ENCODE measurements around the gene LIG4. TPM values are rescaled to one million over a fixed set of nuclear protein-coding genes. Genes with fewer than 3 reads are reported as not detected.

The LIG4 gene
- total and polyA plus RNA-seq, 2 of the 4 experiments (the other 2 are of a cell fraction): 5.0 to 7.2 TPM

- H2AK9ac ChIP-seq (replicated peaks; ENCODE audit: low read depth, low read length, poor library complexity): no peak overlapping the region
- no peaks in the 10 kb centered on the region for H3K27me3 ChIP-seq (ENCODE audit: control insufficient read depth, insufficient read depth, low read length)
- no peaks in the 10 kb centered on the region for H3K9me3 ChIP-seq (ENCODE audit: control insufficient read depth, insufficient read depth, low read length)
- H3K9me1 ChIP-seq (ENCODE audit: insufficient read depth, low read length): no peaks in the 10 kb centered on the region; the same call in 1 of the 2 replicates
- H3K4me3 ChIP-seq (ENCODE audit: insufficient read depth, low read depth, low read length): no peak overlapping the region
- no peak overlapping the region for H3K23ac ChIP-seq (ENCODE audit: low read depth, low read length)
- no peak overlapping the region for H4K5ac ChIP-seq (ENCODE audit: low read depth, low read length)
- POLR2A ChIA-PET (ENCODE audit: unreplicated experiment): no interaction called here
- dilution Hi-C loops (cut with HindIII; ENCODE audit: low sequenced_read_pairs, unreplicated experiment) (no loop called here), in situ Hi-C loops (cut with MboI; ENCODE audit: low sequenced_read_pairs) (no loop called here), intact Hi-C loops (cut with micrococcal nuclease) (loop anchor here (2.0 to 5.0 kb wide), 2 partner anchors 281 to 671 kb away; no protein-coding TSS in a partner anchor)
- peaks cover 8% of the 10 kb centered on the region; the same call in 1 of the 2 replicates for H3K4me1 ChIP-seq (ENCODE audit: control insufficient read depth, insufficient read depth, low read length)
- BruUV-seq (replicated peaks): no TSS peak
- H2AK5ac ChIP-seq (ENCODE audit: low read depth, low read length): no peak overlapping the region
- H3K56ac ChIP-seq (ENCODE audit: extremely low read depth, insufficient read depth, low read length): no peak overlapping the region
- H2BK5ac ChIP-seq (ENCODE audit: low read depth, low read length, poor library complexity, severe bottlenecking): no peak overlapping the region
- WGBS, 2 experiments (ENCODE audit: extremely low coverage in 2 of 2, insufficient read length in 1 of 2): 17% methylated on average over 1 of the region's 1 CpG; no CpG with 5 or more reads in 1 of the 2 experiments
- no peak overlapping the region for H2BK120ac ChIP-seq (ENCODE audit: low read depth, low read length)
- no peak overlapping the region for H3K18ac ChIP-seq (ENCODE audit: low read depth, low read length)
- no peak overlapping the region for H3K4ac ChIP-seq (ENCODE audit: low read depth, low read length)
- no peak overlapping the region for H2AFZ ChIP-seq (replicated peaks; ENCODE audit: low read length, poor library complexity)
- no peak overlapping the region for H3K9ac ChIP-seq (ENCODE audit: low read depth, low read length)
- no peak overlapping the region for H2BK20ac ChIP-seq (ENCODE audit: low read depth, low read length)
- peaks cover 28 to 39% of the 10 kb centered on the region in 2 experiments for H3K79me1 ChIP-seq (ENCODE audit: low read depth in 1 of 2, low read length in 2 of 2)
- CTCF ChIA-PET: no interaction called here
- H3K36me3 ChIP-seq (ENCODE audit: control insufficient read depth, insufficient read depth, low read length): no peaks in the 10 kb centered on the region
- H4K20me1 ChIP-seq (ENCODE audit: insufficient read depth, low read length): peaks cover 21% of the 10 kb centered on the region; the same call in 1 of the 2 replicates
- H3K27ac ChIP-seq (ENCODE audit: insufficient read depth, low read length): no peak overlapping the region
- no peak overlapping the region for H2BK15ac ChIP-seq (ENCODE audit: low read depth, low read length)
- DNase-seq (no peak), ATAC-seq (ENCODE audit: low read depth) (no peak)
- TF ChIP-seq POLR2A (IDR thresholded peaks at IDR 0.05; ENCODE audit: low read depth, low read length) (no peak), CTCF (conservative IDR thresholded peaks at IDR 0.05; ENCODE audit: low read depth, low read length) (no peak), MXI1 (IDR thresholded peaks at IDR 0.05; ENCODE audit: borderline replicate concordance, low read depth, low read length) (no peak), BHLHE40 (IDR thresholded peaks at IDR 0.05; ENCODE audit: low read depth, low read length) (no peak), MAFK (IDR thresholded peaks at IDR 0.05; ENCODE audit: low read depth, low read length) (no peak)
- TF ChIP-seq, protein P1, sequence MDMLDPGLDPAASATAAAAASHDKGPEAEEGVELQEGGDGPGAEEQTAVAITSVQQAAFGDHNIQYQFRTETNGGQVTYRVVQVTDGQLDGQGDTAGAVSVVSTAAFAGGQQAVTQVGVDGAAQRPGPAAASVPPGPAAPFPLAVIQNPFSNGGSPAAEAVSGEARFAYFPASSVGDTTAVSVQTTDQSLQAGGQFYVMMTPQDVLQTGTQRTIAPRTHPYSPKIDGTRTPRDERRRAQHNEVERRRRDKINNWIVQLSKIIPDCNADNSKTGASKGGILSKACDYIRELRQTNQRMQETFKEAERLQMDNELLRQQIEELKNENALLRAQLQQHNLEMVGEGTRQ (IDR thresholded peaks at IDR 0.05; ENCODE audit: low read depth, low read length): no peak
- H4K91ac ChIP-seq (ENCODE audit: insufficient read depth, low read depth, low read length): no peak overlapping the region
- no peak overlapping the region for H3K4me2 ChIP-seq (ENCODE audit: low read depth, low read length)
- H3K14ac ChIP-seq (replicated peaks; ENCODE audit: low read depth, low read length): no peak overlapping the region
- no peak overlapping the region for H4K8ac ChIP-seq (ENCODE audit: low read depth in 2 of 2, low read length in 2 of 2)
These were observed 10.8 kb upstream of the LIG4 start for GRCh38 chr13:108226184-108226583.
